Keratinocyte (primary cell): ENCODE data around the gene EYA4. TPM values are rescaled to one million over a fixed set of nuclear protein-coding genes. Genes with fewer than 3 reads are reported as not detected.

ENCODE experiments used
- DNase-seq: peaks from one replicate; pipeline ENCODE4 v3.0.0-alpha.2; 2011; ENCODE audit warnings: low read depth, missing footprints, low spot score
- FAIRE-seq: peaks from 2 replicates; lab custom pipeline; 2011; peaks lifted over from hg19 to GRCh38; lab: Jason Lieb, UNC
- H2AFZ ChIP-seq: 2 replicates; pipeline ENCODE4 v1.6.0; 2012; ENCODE audit warnings: low read length, control low read depth, inconsistent platforms; ENCODE audit not compliant: control insufficient read depth
- H3K27ac ChIP-seq: 2 replicates; pipeline ENCODE4 v1.5.1; 2011; ENCODE audit warnings: low read length; ENCODE audit not compliant: control insufficient read depth, insufficient read depth
- H3K27me3 ChIP-seq: 3 replicates; pipeline ENCODE4 v1.6.0; 2011; ENCODE audit warnings: low read length; ENCODE audit not compliant: control insufficient read depth, insufficient read depth; ENCODE audit errors: extremely low read depth
- H3K36me3 ChIP-seq, 2 experiments: 2 replicates in 1 of 2; 3 replicates in 1 of 2; pipeline ENCODE4 v1.5.1; 2011; ENCODE audit warnings: low read length in 2 of 2, mild to moderate bottlenecking in 1 of 2; ENCODE audit not compliant: control insufficient read depth in 2 of 2, insufficient read depth in 2 of 2; ENCODE audit errors: extremely low read depth in 1 of 2
- H3K4me1 ChIP-seq: 3 replicates; pipeline ENCODE4 v1.5.1; 2011; ENCODE audit warnings: low read length; ENCODE audit not compliant: control insufficient read depth, insufficient read depth; ENCODE audit errors: extremely low read depth
- H3K4me2 ChIP-seq: 3 replicates; pipeline ENCODE4 v1.6.0; 2011; ENCODE audit warnings: low read depth, low read length; ENCODE audit not compliant: control insufficient read depth, insufficient read depth; ENCODE audit errors: extremely low read depth
- H3K4me3 ChIP-seq, 3 experiments: fragments of 200-600 bp in 1 of 3; sonication (generic) in 1 of 3; 2 replicates in 2 of 3; 3 replicates in 1 of 3; pipeline ENCODE4 v1.5.1; 2011 to 2016; ENCODE audit warnings: low read length in 3 of 3, mild to moderate bottlenecking in 3 of 3, control low read depth in 2 of 3, inconsistent platforms in 1 of 3, low read depth in 1 of 3, mixed read lengths in 1 of 3, mixed run types in 1 of 3, moderate library complexity in 1 of 3; ENCODE audit not compliant: control insufficient read depth in 2 of 3, insufficient read depth in 2 of 3; ENCODE audit errors: extremely low read depth in 1 of 3
- H3K79me2 ChIP-seq: 2 replicates; pipeline ENCODE4 v1.6.0; 2012; ENCODE audit warnings: low read length; ENCODE audit not compliant: control insufficient read depth, insufficient read depth
- H3K9ac ChIP-seq: 3 replicates; pipeline ENCODE4 v1.6.0; 2011; ENCODE audit warnings: low read length; ENCODE audit not compliant: control insufficient read depth, insufficient read depth; ENCODE audit errors: extremely low read depth
- H3K9me1 ChIP-seq: 3 replicates; pipeline ENCODE4 v1.6.0; 2011; ENCODE audit warnings: low read length; ENCODE audit not compliant: control insufficient read depth, insufficient read depth; ENCODE audit errors: extremely low read depth
- H3K9me3 ChIP-seq: 2 replicates; pipeline ENCODE4 v1.5.1; 2012; ENCODE audit warnings: low read depth, low read length; ENCODE audit not compliant: control insufficient read depth
- H4K20me1 ChIP-seq: 3 replicates; pipeline ENCODE4 v1.6.0; 2011; ENCODE audit warnings: low read length; ENCODE audit not compliant: control insufficient read depth, insufficient read depth; ENCODE audit errors: extremely low read depth
- CTCF ChIP-seq, 3 experiments: IDR thresholded peaks in 1 of 3; conservative IDR thresholded peaks in 1 of 3; optimal IDR thresholded peaks in 1 of 3; 2 replicates in 2 of 3; 3 replicates in 1 of 3; pipeline versions ENCODE3 to v1.5.1; 2011; ENCODE audit warnings: low read length in 3 of 3, mild to moderate bottlenecking in 3 of 3, moderate library complexity in 2 of 3, control low read depth in 1 of 3, inconsistent platforms in 1 of 3; ENCODE audit not compliant: insufficient read depth in 2 of 3; ENCODE audit errors: extremely low read depth in 1 of 3
- EZH2 ChIP-seq: IDR thresholded peaks from one replicate; pipeline ENCODE4 v1.6.1; 2012; ENCODE audit warnings: inconsistent platforms, mild to moderate bottlenecking, low read length, moderate library complexity
- dilution Hi-C: fragments of 300-500 bp; cut with MboI; formaldehyde crosslinking; loops from one replicate; pipeline ENCODE4 v1.7.0; 2020; ENCODE audit warnings: low sequenced_read_pairs; ENCODE audit not compliant: extremely low pct_ligation_motif_present
- polyA plus RNA-seq, 5 experiments: library from polyadenylated mRNA; depleted of rRNA in 3 of 5; stranded (reverse) in 3 of 5; stranded (forward) in 1 of 5; unstranded in 1 of 5; fragments of >200 nt; gene quantifications; 1 replicate in 1 of 5; 2 replicates in 3 of 5; 3 replicates in 1 of 5; pipeline versions ENCODE4 v1.2.1 to v1.2.3, GENCODE V29; 2011 to 2012; ENCODE audit warnings: missing spikeins in 2 of 5, low read depth in 1 of 5, low replicate concordance in 1 of 5

The EYA4 gene
- polyA plus RNA-seq, 1 donor (not counting 4 experiments of a cell fraction or from before 2014, with no cell fraction given): 0.01 TPM

DNA sequence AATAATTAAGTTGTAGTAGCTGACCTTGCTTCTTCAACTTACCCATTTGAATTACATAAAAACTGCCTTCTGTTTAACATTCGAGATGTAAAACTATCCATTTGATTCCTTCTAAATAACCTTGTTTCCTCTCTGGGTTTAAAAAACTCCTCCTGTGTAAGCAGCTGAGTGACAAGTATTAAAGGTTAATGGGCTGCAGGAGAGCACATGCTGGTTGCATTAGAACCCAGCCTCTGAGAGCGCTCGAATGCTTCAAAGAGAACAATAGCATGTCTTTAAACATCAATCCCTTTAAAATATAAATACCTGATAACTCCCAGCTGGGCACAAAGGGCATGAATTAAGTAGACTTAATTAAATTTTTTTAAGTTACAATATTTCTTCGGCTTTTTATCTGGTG is 215.8 kb downstream of the EYA4 start:
- no peak for TF ChIP-seq CTCF (optimal IDR thresholded peaks at IDR 0.05 in 1 of 3, IDR thresholded peaks at IDR 0.05 in 1 of 3, conservative IDR thresholded peaks at IDR 0.05 in 1 of 3; ENCODE audit: extremely low read depth in 1 of 3, insufficient read depth in 2 of 3, low read length in 3 of 3)
- TF ChIP-seq EZH2: no peak
- H2AFZ ChIP-seq: no peak overlapping the region
- no peak overlapping the region for H3K27ac ChIP-seq
- no peaks in the 10 kb centered on the region for H3K9me1 ChIP-seq
- FAIRE-seq (no peak), DNase-seq (no peak)
- H3K4me1 ChIP-seq: no peaks in the 10 kb centered on the region
- no peaks in the 10 kb centered on the region for H3K79me2 ChIP-seq
- H3K4me3 ChIP-seq: no peak overlapping the region
- H3K36me3 ChIP-seq: no peaks in the 10 kb centered on the region
- no peaks in the 10 kb centered on the region for H4K20me1 ChIP-seq
- H3K9ac ChIP-seq: no peak overlapping the region
- dilution Hi-C loops: no loop called here
- no peaks in the 10 kb centered on the region for H3K9me3 ChIP-seq
- no peak overlapping the region for H3K4me2 ChIP-seq
- no peaks in the 10 kb centered on the region for H3K27me3 ChIP-seq

- dilution Hi-C loops: no loop called here
- no peaks in the 10 kb centered on the region for H3K27me3 ChIP-seq
- no peak overlapping the region for H3K9ac ChIP-seq
- FAIRE-seq (no peak), DNase-seq (no peak)
- H3K79me2 ChIP-seq: no peaks in the 10 kb centered on the region
- no peaks in the 10 kb centered on the region for H3K9me3 ChIP-seq
- H3K27ac ChIP-seq: no peak overlapping the region
- no peak overlapping the region for H2AFZ ChIP-seq
- no peak overlapping the region for H3K4me3 ChIP-seq
- TF ChIP-seq CTCF (optimal IDR thresholded peaks at IDR 0.05 in 1 of 3, IDR thresholded peaks at IDR 0.05 in 1 of 3, conservative IDR thresholded peaks at IDR 0.05 in 1 of 3; ENCODE audit: extremely low read depth in 1 of 3, insufficient read depth in 2 of 3, low read length in 3 of 3) (no peak), EZH2 (no peak)
- H3K9me1 ChIP-seq: no peaks in the 10 kb centered on the region
- no peaks in the 10 kb centered on the region for H3K36me3 ChIP-seq
- no peaks in the 10 kb centered on the region for H3K4me1 ChIP-seq
- no peak overlapping the region for H3K4me2 ChIP-seq
- H4K20me1 ChIP-seq: no peaks in the 10 kb centered on the region
Observed at GRCh38 chr6:133460101-133460500, 218.9 kb downstream of the EYA4 start.
